ENCODE measurements around the gene PARG.
"Not testable (repeated sequence)": the region's sequence is repeated elsewhere in the genome, so short reads cannot be mapped to it uniquely, and the experiment has no call there.

DNA sequence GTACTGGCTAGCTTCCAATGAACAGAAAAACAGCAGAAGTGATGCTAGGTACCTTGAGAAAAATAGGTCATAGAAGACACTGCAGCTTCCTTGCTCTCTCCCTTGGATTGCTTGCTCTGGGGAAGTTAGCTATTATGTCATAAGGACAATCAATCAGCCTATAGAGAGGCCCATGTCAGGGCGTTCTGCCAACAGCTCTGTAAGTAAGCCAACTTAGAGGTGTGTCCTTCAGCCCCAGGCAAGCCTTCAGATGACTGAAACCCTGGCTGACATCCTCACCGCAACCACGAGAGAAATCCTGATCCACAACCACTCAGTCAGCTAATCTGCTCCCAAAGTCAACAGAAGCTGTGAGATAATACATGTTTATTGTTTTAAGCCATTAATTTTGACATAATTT lies 58.0 kb downstream of the PARG start:
- TF ChIP-seq, protein P1, sequence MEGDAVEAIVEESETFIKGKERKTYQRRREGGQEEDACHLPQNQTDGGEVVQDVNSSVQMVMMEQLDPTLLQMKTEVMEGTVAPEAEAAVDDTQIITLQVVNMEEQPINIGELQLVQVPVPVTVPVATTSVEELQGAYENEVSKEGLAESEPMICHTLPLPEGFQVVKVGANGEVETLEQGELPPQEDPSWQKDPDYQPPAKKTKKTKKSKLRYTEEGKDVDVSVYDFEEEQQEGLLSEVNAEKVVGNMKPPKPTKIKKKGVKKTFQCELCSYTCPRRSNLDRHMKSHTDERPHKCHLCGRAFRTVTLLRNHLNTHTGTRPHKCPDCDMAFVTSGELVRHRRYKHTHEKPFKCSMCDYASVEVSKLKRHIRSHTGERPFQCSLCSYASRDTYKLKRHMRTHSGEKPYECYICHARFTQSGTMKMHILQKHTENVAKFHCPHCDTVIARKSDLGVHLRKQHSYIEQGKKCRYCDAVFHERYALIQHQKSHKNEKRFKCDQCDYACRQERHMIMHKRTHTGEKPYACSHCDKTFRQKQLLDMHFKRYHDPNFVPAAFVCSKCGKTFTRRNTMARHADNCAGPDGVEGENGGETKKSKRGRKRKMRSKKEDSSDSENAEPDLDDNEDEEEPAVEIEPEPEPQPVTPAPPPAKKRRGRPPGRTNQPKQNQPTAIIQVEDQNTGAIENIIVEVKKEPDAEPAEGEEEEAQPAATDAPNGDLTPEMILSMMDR (IDR thresholded peaks at IDR 0.05; ENCODE audit: borderline replicate concordance, extremely low read depth, low read length, poor library complexity, severe bottlenecking): not testable (repeated sequence)
- not testable (repeated sequence) for TF ChIP-seq EZH2 (IDR thresholded peaks at IDR 0.05; ENCODE audit: borderline replicate concordance, low read depth, low read length, severe bottlenecking)
